ENCODE results near the gene FGF1.

FGF1 gene

GRCh38 chr5:142561029-142561428, 124.9 kb downstream of the FGF1 start:
- Histone ChIP-seq H3K9ac (no peak overlapping the region), H3K27ac (no peak overlapping the region), H3K36me3 (ENCODE audit: insufficient read depth) (no peaks in the 10 kb centered on the region), H3K4me3 (IDR thresholded peaks at IDR 0.05; ENCODE audit: insufficient read depth, low read depth, low read length) (no peak overlapping the region), H3K27me3 (ENCODE audit: insufficient read depth, low read depth) (no peaks in the 10 kb centered on the region), H3K4me2 (no peak overlapping the region), H3K79me2 (ENCODE audit: insufficient read depth, low read depth) (no peaks in the 10 kb centered on the region), H3K4me1 (ENCODE audit: low read depth, poor library complexity, severe bottlenecking) (no peaks in the 10 kb centered on the region), H4K20me1 (ENCODE audit: insufficient read depth) (no peaks in the 10 kb centered on the region), H2AFZ (ENCODE audit: low read depth) (no peak overlapping the region)
- TF ChIP-seq, protein P1, sequence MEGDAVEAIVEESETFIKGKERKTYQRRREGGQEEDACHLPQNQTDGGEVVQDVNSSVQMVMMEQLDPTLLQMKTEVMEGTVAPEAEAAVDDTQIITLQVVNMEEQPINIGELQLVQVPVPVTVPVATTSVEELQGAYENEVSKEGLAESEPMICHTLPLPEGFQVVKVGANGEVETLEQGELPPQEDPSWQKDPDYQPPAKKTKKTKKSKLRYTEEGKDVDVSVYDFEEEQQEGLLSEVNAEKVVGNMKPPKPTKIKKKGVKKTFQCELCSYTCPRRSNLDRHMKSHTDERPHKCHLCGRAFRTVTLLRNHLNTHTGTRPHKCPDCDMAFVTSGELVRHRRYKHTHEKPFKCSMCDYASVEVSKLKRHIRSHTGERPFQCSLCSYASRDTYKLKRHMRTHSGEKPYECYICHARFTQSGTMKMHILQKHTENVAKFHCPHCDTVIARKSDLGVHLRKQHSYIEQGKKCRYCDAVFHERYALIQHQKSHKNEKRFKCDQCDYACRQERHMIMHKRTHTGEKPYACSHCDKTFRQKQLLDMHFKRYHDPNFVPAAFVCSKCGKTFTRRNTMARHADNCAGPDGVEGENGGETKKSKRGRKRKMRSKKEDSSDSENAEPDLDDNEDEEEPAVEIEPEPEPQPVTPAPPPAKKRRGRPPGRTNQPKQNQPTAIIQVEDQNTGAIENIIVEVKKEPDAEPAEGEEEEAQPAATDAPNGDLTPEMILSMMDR (conservative IDR thresholded peaks at IDR 0.05; ENCODE audit: low read depth, low read length): no peak

- Histone ChIP-seq H3K4me2 (no peak overlapping the region), H3K27me3 (ENCODE audit: insufficient read depth, low read depth) (no peaks in the 10 kb centered on the region), H3K27ac (no peak overlapping the region), H3K36me3 (ENCODE audit: insufficient read depth) (no peaks in the 10 kb centered on the region), H2AFZ (ENCODE audit: low read depth) (no peak overlapping the region), H3K79me2 (ENCODE audit: insufficient read depth, low read depth) (no peaks in the 10 kb centered on the region), H3K4me3 (IDR thresholded peaks at IDR 0.05; ENCODE audit: insufficient read depth, low read depth, low read length) (no peak overlapping the region), H3K4me1 (ENCODE audit: low read depth, poor library complexity, severe bottlenecking) (no peaks in the 10 kb centered on the region), H4K20me1 (ENCODE audit: insufficient read depth) (no peaks in the 10 kb centered on the region), H3K9ac (no peak overlapping the region)
- TF ChIP-seq, protein P1 (conservative IDR thresholded peaks at IDR 0.05; ENCODE audit: low read depth, low read length): no peak
Measured at GRCh38 chr5:142552107-142552506, 133.8 kb downstream of the FGF1 start.

- no peak overlapping the region for H3K9ac ChIP-seq
- no peaks in the 10 kb centered on the region for H3K27me3 ChIP-seq (ENCODE audit: insufficient read depth, low read depth)
- no peak overlapping the region for H2AFZ ChIP-seq (ENCODE audit: low read depth)
- H3K4me3 ChIP-seq (IDR thresholded peaks at IDR 0.05; ENCODE audit: insufficient read depth, low read depth, low read length): no peak overlapping the region
- H3K4me2 ChIP-seq: no peak overlapping the region
- no peaks in the 10 kb centered on the region for H3K4me1 ChIP-seq (ENCODE audit: low read depth, poor library complexity, severe bottlenecking)
- no peaks in the 10 kb centered on the region for H3K36me3 ChIP-seq (ENCODE audit: insufficient read depth)
- H4K20me1 ChIP-seq (ENCODE audit: insufficient read depth): no peaks in the 10 kb centered on the region
- no peak overlapping the region for H3K27ac ChIP-seq
- TF ChIP-seq, protein P1 (conservative IDR thresholded peaks at IDR 0.05; ENCODE audit: low read depth, low read length): no peak
- no peaks in the 10 kb centered on the region for H3K79me2 ChIP-seq (ENCODE audit: insufficient read depth, low read depth)
Measured at GRCh38 chr5:142551338-142552067, 134.4 kb downstream of the FGF1 start.

DNA sequence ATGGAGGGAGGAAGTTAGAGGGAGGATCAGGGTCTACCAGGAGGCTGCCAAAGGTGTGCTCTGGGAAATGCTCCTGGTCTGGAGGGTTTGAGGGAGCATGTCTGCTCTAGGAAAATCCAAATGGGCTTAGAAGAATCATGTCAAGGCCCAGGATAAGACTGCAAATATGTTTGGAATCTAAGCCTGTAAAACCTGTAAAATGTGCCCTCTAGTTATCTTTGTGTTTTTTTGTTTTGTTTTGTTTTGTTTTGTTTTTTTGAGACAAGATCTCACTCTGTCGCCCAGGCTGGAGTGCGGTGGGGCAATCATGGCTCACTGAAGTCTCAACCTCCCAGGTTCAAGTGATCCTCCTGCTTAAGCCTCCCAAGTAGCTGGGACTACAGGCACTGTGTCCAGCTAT, 135.4 kb downstream of the FGF1 start:
- Histone ChIP-seq H3K4me3 (IDR thresholded peaks at IDR 0.05; ENCODE audit: insufficient read depth, low read depth, low read length) (no peak overlapping the region), H3K79me2 (ENCODE audit: insufficient read depth, low read depth) (no peaks in the 10 kb centered on the region), H4K20me1 (ENCODE audit: insufficient read depth) (no peaks in the 10 kb centered on the region), H3K27me3 (ENCODE audit: insufficient read depth, low read depth) (no peaks in the 10 kb centered on the region), H3K4me1 (ENCODE audit: low read depth, poor library complexity, severe bottlenecking) (no peaks in the 10 kb centered on the region), H2AFZ (ENCODE audit: low read depth) (no peak overlapping the region), H3K9ac (no peak overlapping the region), H3K4me2 (no peak overlapping the region), H3K27ac (no peak overlapping the region), H3K36me3 (ENCODE audit: insufficient read depth) (no peaks in the 10 kb centered on the region)
- TF ChIP-seq, protein P1 (conservative IDR thresholded peaks at IDR 0.05; ENCODE audit: low read depth, low read length): no peak

Measured in KMS-11 (cell line).